Mammary epithelial cell (primary cell): ENCODE data around the gene SOX2.

Experiments used
- CTCF ChIP-seq, 2 donors: IDR thresholded peaks in 1 of 2; conservative IDR thresholded peaks in 1 of 2; 2 replicates each; pipeline ENCODE4 v1.5.1; 2011 to 2012; ENCODE audit warnings: inconsistent platforms in 2 of 2, low read length in 2 of 2, mild to moderate bottlenecking in 2 of 2, control low read depth in 1 of 2, low read depth in 1 of 2; ENCODE audit not compliant: insufficient read depth in 1 of 2; ENCODE audit errors: extremely low read depth in 1 of 2
- EZH2 ChIP-seq: IDR thresholded peaks from 2 replicates; pipeline ENCODE4 v1.6.1; 2012; ENCODE audit warnings: low read length, inconsistent platforms, borderline replicate concordance

- peak; percentile 46 for TF ChIP-seq EZH2
- no peak for TF ChIP-seq CTCF (conservative IDR thresholded peaks at IDR 0.05 in 1 of 2, IDR thresholded peaks at IDR 0.05 in 1 of 2; ENCODE audit: extremely low read depth in 1 of 2, insufficient read depth in 1 of 2, low read depth in 1 of 2, low read length in 2 of 2)
These were observed 9.5 kb downstream of the SOX2 start for GRCh38 chr3:181721046-181721875.
